GM18951 (cell line): ENCODE measurements around the gene KRT78.

Experiments used
- POLR2A ChIP-seq: IDR thresholded peaks from 4 replicates; pipeline ENCODE4 v1.6.1; 2011; ENCODE audit warnings: mild to moderate bottlenecking; ENCODE audit not compliant: insufficient read length, insufficient read depth; ENCODE audit errors: extremely low read depth
- in situ Hi-C: fragments of 300-500 bp; cut with MboI; formaldehyde crosslinking; loops from one replicate; pipeline ENCODE4 v1.12.0; 2022; ENCODE audit warnings: low sequenced_read_pairs, mixed read lengths, inconsistent platforms; ENCODE audit not compliant: unreplicated experiment

The KRT78 gene

GRCh38 chr12:52878507-52879393 lies 30.0 kb upstream of the KRT78 start:
- in situ Hi-C loops = no loop called here
- TF ChIP-seq POLR2A = no peak

GRCh38 chr12:52877242-52877641 lies 28.4 kb upstream of the KRT78 start:
- TF ChIP-seq POLR2A = no peak
- in situ Hi-C loops = no loop called here

GRCh38 chr12:52876372-52876771 lies 27.6 kb upstream of the KRT78 start:
- no peak for TF ChIP-seq POLR2A
- in situ Hi-C loops = no loop called here

GRCh38 chr12:52874573-52875435 lies 26.0 kb upstream of the KRT78 start:
- no peak for TF ChIP-seq POLR2A
- in situ Hi-C loops = no loop called here

DNA sequence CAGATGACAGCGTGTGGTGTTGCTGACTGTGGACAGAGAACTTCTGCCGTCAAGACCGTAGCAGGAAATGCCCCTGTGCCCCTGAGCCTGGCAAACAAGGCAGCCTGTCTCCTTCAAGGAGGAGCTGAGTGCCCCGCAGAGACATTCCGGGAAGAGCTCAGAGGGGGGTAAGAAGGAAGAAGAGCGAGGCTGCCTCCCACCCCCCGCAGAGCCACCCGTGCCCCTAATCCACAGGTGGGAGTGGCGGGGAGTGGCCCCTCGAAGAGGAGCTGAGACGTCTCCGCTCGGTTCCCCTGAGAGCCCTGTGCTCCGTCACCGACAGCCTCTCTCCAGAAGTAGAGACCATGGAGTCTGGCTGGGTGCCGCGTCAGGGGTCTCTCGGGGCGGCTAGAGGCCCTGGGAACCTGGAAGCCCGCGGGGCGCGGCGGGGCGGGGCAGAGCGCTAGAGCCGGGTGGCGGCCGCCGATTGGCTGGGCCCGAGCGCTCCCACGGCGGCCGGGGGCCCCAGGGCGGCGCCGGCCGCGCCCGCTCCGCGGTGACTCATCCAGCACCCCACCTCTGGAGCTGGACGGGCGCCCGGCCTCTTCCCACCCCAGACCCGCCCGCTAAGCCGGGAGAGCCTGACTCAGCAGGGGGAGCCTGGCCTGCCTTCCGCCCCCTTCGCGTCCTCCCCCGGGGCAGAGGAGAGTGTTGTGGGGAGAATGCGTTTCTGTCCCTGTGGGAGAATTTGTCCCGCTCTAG lies 25.2 kb upstream of the KRT78 start:
- in situ Hi-C loops = no loop called here
- no peak for TF ChIP-seq POLR2A

DNA sequence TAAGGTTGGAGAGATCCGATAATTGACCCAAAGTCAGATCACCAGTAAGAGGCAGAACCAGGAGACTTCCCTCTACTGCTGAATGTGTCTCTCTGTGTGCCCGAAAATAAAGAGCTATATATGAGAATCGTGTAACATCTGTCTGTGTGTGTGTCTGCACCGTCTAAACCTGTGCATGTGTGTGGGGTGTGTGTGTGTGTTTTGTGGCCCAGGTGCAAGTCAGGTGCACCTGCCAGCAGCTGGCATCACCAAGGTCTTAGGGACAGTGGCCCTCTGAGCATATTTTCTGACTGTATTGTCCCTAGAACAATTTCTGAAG lies 24.7 kb upstream of the KRT78 start:
- TF ChIP-seq POLR2A = no peak

DNA sequence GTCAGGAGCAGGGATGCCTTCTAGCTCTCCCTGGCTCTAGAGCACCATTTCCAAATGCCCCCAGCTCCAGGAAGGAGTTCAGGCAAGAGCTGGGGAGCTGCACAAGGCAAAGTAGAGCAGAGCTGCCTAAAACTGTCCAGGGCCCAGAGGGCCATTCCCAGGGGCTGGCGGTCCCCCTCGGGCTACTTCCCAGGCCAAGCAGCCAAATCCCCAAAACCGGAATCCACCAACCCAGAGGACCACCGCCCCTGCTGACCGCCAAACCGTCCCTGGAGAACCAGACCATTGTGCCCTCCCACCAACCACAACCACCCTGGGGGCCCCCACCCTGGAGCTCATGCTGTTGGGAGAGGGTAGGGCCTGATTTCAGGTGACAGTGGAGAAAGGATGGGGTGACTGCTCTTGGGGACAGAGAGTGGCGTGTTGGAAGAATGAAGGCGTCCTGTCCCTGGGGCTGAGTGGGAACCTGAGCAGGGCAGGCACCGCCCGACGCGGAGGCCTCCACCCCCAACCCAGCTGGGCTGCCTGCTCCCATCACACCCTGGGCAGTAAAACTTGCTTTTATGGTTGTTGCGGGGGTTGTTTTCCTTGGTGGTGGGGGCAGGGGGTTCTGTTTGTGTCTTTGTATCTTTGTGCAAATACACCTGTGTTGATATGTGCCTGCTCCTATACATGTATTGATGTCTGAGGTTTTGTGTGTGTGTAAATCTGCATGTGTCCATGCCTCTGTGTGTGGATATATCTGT lies 24.0 kb upstream of the KRT78 start:
- in situ Hi-C loops = no loop called here

More for the DNA sequence above, 24.7 kb upstream of the KRT78 start:
- in situ Hi-C loops = no loop called here

GRCh38 chr12:52871291-52872039 lies 22.7 kb upstream of the KRT78 start:
- TF ChIP-seq POLR2A = no peak
- in situ Hi-C loops = no loop called here

More for the DNA sequence above, 24.0 kb upstream of the KRT78 start:
- TF ChIP-seq POLR2A = no peak

- in situ Hi-C loops = no loop called here
Observed at GRCh38 chr12:52870361-52871290, 21.8 kb upstream of the KRT78 start.

DNA sequence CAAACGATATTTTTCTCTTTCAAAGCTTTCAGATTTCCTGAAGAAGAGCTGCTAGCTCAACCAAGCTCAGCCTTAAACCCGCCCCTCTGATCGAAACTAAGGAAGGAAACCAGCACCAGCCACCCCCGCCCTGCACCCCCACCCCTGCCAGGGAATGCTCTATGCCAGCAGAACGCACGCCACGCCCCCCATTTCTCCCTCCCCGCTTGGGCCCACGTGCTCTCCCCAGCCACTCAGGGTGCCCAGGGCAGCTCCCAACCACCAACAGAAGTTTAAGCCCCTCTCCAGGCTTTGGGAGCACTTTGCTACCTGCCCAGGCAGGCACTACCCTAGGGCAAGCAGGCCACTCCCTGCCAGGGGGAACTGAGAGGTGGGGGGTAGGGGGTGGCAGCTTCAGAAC lies 18.8 kb upstream of the KRT78 start:
- no peak for TF ChIP-seq POLR2A
- in situ Hi-C loops = no loop called here

More at GRCh38 chr12:52870361-52871290, 21.8 kb upstream of the KRT78 start:
- TF ChIP-seq POLR2A = peak; percentile 29

- in situ Hi-C loops = no loop called here
Observed at GRCh38 chr12:52867152-52867551, 18.4 kb upstream of the KRT78 start.

More at GRCh38 chr12:52867152-52867551, 18.4 kb upstream of the KRT78 start:
- no peak for TF ChIP-seq POLR2A
